Neural cell (in vitro differentiated cells): ENCODE measurements around the gene TMEM231. TPM values are rescaled to one million over a fixed set of nuclear protein-coding genes. Genes with fewer than 3 reads are reported as not detected.

Experiments used
- H2AFZ ChIP-seq: fragments of 200-600, 300-800 bp; sonication (generic), shearing (Covaris generic); 2 replicates; pipeline ENCODE4 v1.6.0; 2014; ENCODE audit warnings: low read depth, mild to moderate bottlenecking, antibody characterized with exemption, low read length, moderate library complexity
- H3F3A ChIP-seq: fragments of 200-600 bp; shearing (Covaris generic); 2 replicates; pipeline ENCODE4 v1.6.1; 2016; ENCODE audit warnings: mild to moderate bottlenecking, moderate library complexity, mixed read lengths, antibody characterized with exemption, low read length; ENCODE audit not compliant: insufficient read depth, poor library complexity, severe bottlenecking
- H3K27ac ChIP-seq: fragments of 200-600, 300-800 bp; sonication (generic), shearing (Covaris generic); 2 replicates; pipeline ENCODE4 v1.5.1; 2014; ENCODE audit warnings: mild to moderate bottlenecking, low read length, moderate library complexity
- H3K27me3 ChIP-seq: fragments of 300-800, 200-600 bp; sonication (generic), shearing (Covaris generic); 2 replicates; pipeline ENCODE4 v1.6.0; 2014; ENCODE audit warnings: mild to moderate bottlenecking, low read depth, low read length, moderate library complexity; ENCODE audit not compliant: insufficient read depth
- H3K36me3 ChIP-seq: fragments of 300-800, 200-600 bp; sonication (generic), shearing (Covaris generic); 2 replicates; pipeline ENCODE4 v1.5.1; 2014; ENCODE audit warnings: mild to moderate bottlenecking, antibody characterized with exemption, low read length, moderate library complexity; ENCODE audit not compliant: insufficient read depth
- H3K4me2 ChIP-seq: fragments of 300-800, 200-600 bp; sonication (generic), shearing (Covaris generic); 2 replicates; pipeline ENCODE4 v1.6.0; 2014; ENCODE audit warnings: mild to moderate bottlenecking, low read length
- H3K4me3 ChIP-seq: fragments of 300-800, 200-600 bp; sonication (generic), shearing (Covaris generic); 2 replicates; pipeline ENCODE4 v1.5.1; 2014; ENCODE audit warnings: mild to moderate bottlenecking, low read length, moderate library complexity
- H3K79me2 ChIP-seq: fragments of 200-600 bp; shearing (Covaris generic); replicated peaks from 2 replicates; pipeline ENCODE4 v1.6.0; 2014; ENCODE audit warnings: mild to moderate bottlenecking, low read length, moderate library complexity; ENCODE audit not compliant: insufficient read depth
- H3K9ac ChIP-seq: fragments of 300-800, 200-600 bp; sonication (generic), shearing (Covaris generic); 2 replicates; pipeline ENCODE4 v1.6.1; 2016; ENCODE audit warnings: mild to moderate bottlenecking, low read length, mixed read lengths
- H3K9me2 ChIP-seq: fragments of 200-600 bp; shearing (Covaris generic); 2 replicates; pipeline ENCODE4 v1.6.1; 2016; ENCODE audit warnings: mild to moderate bottlenecking, low read length, mixed read lengths; ENCODE audit not compliant: insufficient read depth
- H3K9me3 ChIP-seq: fragments of 200-600, 300-800 bp; sonication (generic), shearing (Covaris generic); 2 replicates; pipeline ENCODE4 v1.6.1; 2016; ENCODE audit warnings: mild to moderate bottlenecking, mixed run types, low read length, moderate library complexity, mixed read lengths
- H4K20me1 ChIP-seq: fragments of 200-600 bp; shearing (Covaris generic); 2 replicates; pipeline ENCODE4 v1.6.1; 2016; ENCODE audit warnings: mild to moderate bottlenecking, mixed run types; ENCODE audit not compliant: insufficient read depth
- CTCF ChIP-seq: fragments of 450-650 bp; IDR thresholded peaks from 2 replicates; pipeline ENCODE4 v1.5.1; 2014; ENCODE audit warnings: antibody characterized with exemption, mild to moderate bottlenecking, moderate library complexity; ENCODE audit not compliant: poor library complexity, severe bottlenecking
- EP300 ChIP-seq: fragments of 450-650 bp; conservative IDR thresholded peaks from 2 replicates; pipeline ENCODE4 v1.6.1; 2014; ENCODE audit warnings: antibody characterized with exemption, mild to moderate bottlenecking, moderate library complexity; ENCODE audit not compliant: poor library complexity, severe bottlenecking
- EZH2 ChIP-seq: fragments of 200-600, 300-800 bp; shearing (Covaris generic), sonication (generic); IDR thresholded peaks from 2 replicates; pipeline ENCODE4 v1.6.1; 2014; ENCODE audit warnings: antibody characterized with exemption, low read length, borderline replicate concordance, mild to moderate bottlenecking; ENCODE audit not compliant: insufficient read depth, poor library complexity, severe bottlenecking
- MXI1 ChIP-seq: fragments of 450-650 bp; conservative IDR thresholded peaks from 2 replicates; pipeline ENCODE4 v1.6.1; 2014; ENCODE audit warnings: antibody characterized with exemption, mild to moderate bottlenecking; ENCODE audit not compliant: poor library complexity, severe bottlenecking
- POLR2AphosphoS5 ChIP-seq: IDR thresholded peaks from 2 replicates; pipeline ENCODE4 v1.6.1; 2012
- RAD21 ChIP-seq: fragments of 450-650 bp; conservative IDR thresholded peaks from 2 replicates; pipeline ENCODE4 v1.6.1; 2014; ENCODE audit warnings: antibody characterized with exemption, mild to moderate bottlenecking, moderate library complexity
- REST ChIP-seq: IDR thresholded peaks from 2 replicates; pipeline ENCODE4 v1.6.1; 2012; ENCODE audit warnings: borderline replicate concordance
- SMC3 ChIP-seq: fragments of 450-650 bp; conservative IDR thresholded peaks from 2 replicates; pipeline ENCODE4 v1.6.1; 2014; ENCODE audit warnings: antibody characterized with exemption, mild to moderate bottlenecking, moderate library complexity; ENCODE audit not compliant: poor library complexity
- TAF1 ChIP-seq: IDR thresholded peaks from 2 replicates; pipeline ENCODE4 v1.6.1; 2012; ENCODE audit warnings: low read depth
- polyA plus RNA-seq: library from polyadenylated mRNA; depleted of rRNA; stranded (reverse); fragments of >200 nt; gene quantifications from 2 replicates; pipeline ENCODE4 v1.2.3, GENCODE V29; 2014

TMEM231 gene
- polyA plus RNA-seq, 1 donor from 2014 or later: 19.6 TPM

GRCh38 chr16:75535901-75536300 is 20.2 kb downstream of the TMEM231 start, which contains the start of gene CHST5:
Gene CHST5, minus strand, starts transcription at chr16:75536108. Its CDS starts 5,724 bp downstream, at chr16:75530384.
- no peaks in the 10 kb centered on the region for H3K36me3 ChIP-seq
- H3K9me3 ChIP-seq: no peaks in the 10 kb centered on the region
- no peaks in the 10 kb centered on the region for H3F3A ChIP-seq
- no peaks in the 10 kb centered on the region for H3K79me2 ChIP-seq
- H3K4me2 ChIP-seq: no peak within 1 kb of the TSS
- TF ChIP-seq EP300 (no peak), TAF1 (no peak), MXI1 (no peak), POLR2AphosphoS5 (no peak), REST (no peak), SMC3 (no peak), EZH2 (no peak), CTCF (no peak), RAD21 (no peak)
- no peaks in the 10 kb centered on the region for H3K9me2 ChIP-seq
- H3K4me3 ChIP-seq: no peak within 1 kb of the TSS
- H3K27ac ChIP-seq: no peak within 1 kb of the TSS
- H3K9ac ChIP-seq: no peak within 1 kb of the TSS
- H3K27me3 ChIP-seq: no peaks in the 10 kb centered on the region
- H4K20me1 ChIP-seq: no peaks in the 10 kb centered on the region
- no peak within 1 kb of the TSS for H2AFZ ChIP-seq

GRCh38 chr16:75535211-75535843 is 20.7 kb downstream of the TMEM231 start:
- H3K27me3 ChIP-seq: no peaks in the 10 kb centered on the region
- H4K20me1 ChIP-seq: no peaks in the 10 kb centered on the region
- no peak overlapping the region for H3K9ac ChIP-seq
- no peak overlapping the region for H3K27ac ChIP-seq
- no peaks in the 10 kb centered on the region for H3F3A ChIP-seq
- H3K4me3 ChIP-seq: no peak overlapping the region
- no peak overlapping the region for H3K4me2 ChIP-seq
- no peaks in the 10 kb centered on the region for H3K36me3 ChIP-seq
- H3K79me2 ChIP-seq: no peaks in the 10 kb centered on the region
- no peaks in the 10 kb centered on the region for H3K9me2 ChIP-seq
- H3K9me3 ChIP-seq: no peaks in the 10 kb centered on the region
- no peak overlapping the region for H2AFZ ChIP-seq
- TF ChIP-seq REST: no peak
- no peak for TF ChIP-seq TAF1
- no peak for TF ChIP-seq EZH2
- TF ChIP-seq SMC3: no peak
- TF ChIP-seq CTCF: no peak
- no peak for TF ChIP-seq MXI1
- TF ChIP-seq EP300: no peak
- TF ChIP-seq RAD21: no peak
- TF ChIP-seq POLR2AphosphoS5: no peak
